ENCODE data around the gene PLAAT4. TPM values are rescaled to one million over a fixed set of nuclear protein-coding genes. Genes with fewer than 3 reads are reported as not detected.
"Not testable (repeated sequence)": the region's sequence is repeated elsewhere in the genome, so short reads cannot be mapped to it uniquely, and the experiment has no call there.

The PLAAT4 gene
- total and polyA plus RNA-seq, 5 donors, result 8.0 to 17.9 (median 13.7) TPM

DNA sequence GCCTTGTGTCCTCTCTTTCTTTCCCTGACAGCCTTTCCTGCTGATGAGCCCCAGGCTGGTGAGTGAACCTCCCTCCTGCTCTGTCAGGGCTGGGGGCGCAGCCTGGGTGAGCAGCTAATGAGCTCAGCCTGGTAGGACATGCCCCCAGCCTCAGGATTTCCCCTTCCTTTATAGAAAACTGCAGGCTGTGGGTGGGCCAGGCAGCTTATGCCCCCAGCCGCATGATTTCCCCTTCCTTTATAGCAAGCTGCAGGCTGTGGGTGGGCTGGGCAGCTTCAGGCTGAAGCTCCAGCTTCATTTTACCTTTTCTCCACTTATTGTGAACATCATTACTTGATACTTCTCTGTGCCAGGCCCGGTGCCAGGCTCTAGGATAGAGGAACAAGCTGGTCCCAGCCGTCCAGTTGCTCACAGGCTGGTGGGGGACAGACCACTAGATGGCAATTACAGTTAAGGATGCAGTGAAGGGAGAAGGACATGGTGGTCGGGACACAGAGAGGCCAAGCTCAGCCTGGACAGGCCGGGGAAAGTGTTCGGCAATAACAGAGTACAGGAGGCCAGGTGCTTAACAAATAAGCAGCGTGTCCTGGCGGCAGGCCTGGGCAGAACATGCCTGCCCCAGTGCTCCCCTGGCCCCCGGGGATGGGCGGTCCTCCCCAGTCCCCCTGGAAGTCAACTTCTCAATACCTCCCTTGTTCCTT lies 25.4 kb upstream of the PLAAT4 start:
- 84% methylated on average over 11 of the region's 11 CpGs for WGBS
- intact Hi-C loops (cut with DNase I), result no loop called here
- no peak overlapping the region for H3K27ac ChIP-seq (ENCODE audit: low read length)
- H3K4me1 ChIP-seq (ENCODE audit: control insufficient read depth, insufficient read depth, low read length), result no peaks in the 10 kb centered on the region
- ATAC-seq (no peak), DNase-seq (peak in 2 of 3 donors; percentile 30 to 49)
- H3K9me3 ChIP-seq (ENCODE audit: control insufficient read depth, low read length), result no peaks in the 10 kb centered on the region
- no peak overlapping the region for H3K4me3 ChIP-seq (ENCODE audit: low read length)
- H3K27me3 ChIP-seq (ENCODE audit: control insufficient read depth, insufficient read depth), result no peaks in the 10 kb centered on the region

DNA sequence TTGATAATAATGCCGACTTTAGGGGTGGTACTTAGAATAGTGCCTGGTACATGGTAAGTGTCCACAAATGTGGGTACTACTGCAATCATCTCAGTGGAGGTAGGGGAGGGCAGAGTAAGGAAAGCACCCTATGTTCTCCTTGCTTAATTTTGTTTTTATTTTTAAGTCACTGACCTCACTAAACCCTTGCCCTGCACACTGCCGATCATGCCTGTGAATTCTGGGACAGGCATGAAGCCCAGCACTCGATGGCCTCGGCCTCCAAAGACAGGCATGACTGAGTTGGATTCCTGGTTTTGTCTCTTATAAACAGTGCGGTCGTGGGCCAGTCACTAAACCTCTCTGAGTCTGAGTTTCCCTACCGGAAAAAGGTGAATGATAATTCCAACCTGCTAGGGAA lies 23.8 kb upstream of the PLAAT4 start:
- intact Hi-C loops (cut with DNase I), result no loop called here
- no peaks in the 10 kb centered on the region for H3K9me3 ChIP-seq (ENCODE audit: control insufficient read depth, low read length)
- ATAC-seq, result no peak
- no peaks in the 10 kb centered on the region for H3K4me1 ChIP-seq (ENCODE audit: control insufficient read depth, insufficient read depth, low read length)
- WGBS, result 89% methylated on average over 7 of the region's 7 CpGs
- DNase-seq, result peak in 1 of 3 donors; percentile 35
- no peak overlapping the region for H3K4me3 ChIP-seq (ENCODE audit: low read length)
- no peaks in the 10 kb centered on the region for H3K27me3 ChIP-seq (ENCODE audit: control insufficient read depth, insufficient read depth)
- H3K27ac ChIP-seq (ENCODE audit: low read length), result no peak overlapping the region

DNA sequence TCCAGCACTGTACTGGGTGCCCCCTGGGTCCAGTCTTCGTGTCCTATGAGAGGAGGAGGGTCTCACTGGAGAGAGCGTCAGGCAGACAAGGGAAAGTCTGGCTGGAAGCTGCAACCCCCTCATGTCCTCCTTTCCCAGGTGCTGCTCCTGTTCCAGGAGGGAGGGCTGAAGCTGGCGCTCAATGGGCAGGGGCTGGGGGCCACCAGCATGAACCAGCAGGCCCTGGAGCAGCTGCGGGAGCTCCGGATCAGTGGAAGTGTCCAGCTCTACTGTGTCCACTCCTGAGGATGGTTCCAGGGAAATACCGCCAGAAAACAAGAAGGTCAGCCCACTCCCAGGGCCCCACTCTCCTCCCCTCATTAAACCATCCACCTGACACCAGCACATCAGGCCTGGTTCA lies 20.5 kb upstream of the PLAAT4 start:
- no peaks in the 10 kb centered on the region for H3K4me1 ChIP-seq (ENCODE audit: control insufficient read depth, insufficient read depth, low read length)
- intact Hi-C loops (cut with DNase I), result no loop called here
- H3K4me3 ChIP-seq (ENCODE audit: low read length), result no peak overlapping the region
- no peak for ATAC-seq
- H3K27me3 ChIP-seq (ENCODE audit: control insufficient read depth, insufficient read depth), result no peaks in the 10 kb centered on the region
- DNase-seq, result peak in 1 of 3 donors; percentile 33
- 96% methylated on average over 6 of the region's 6 CpGs for WGBS
- H3K27ac ChIP-seq (ENCODE audit: low read length), result no peak overlapping the region
- H3K9me3 ChIP-seq (ENCODE audit: control insufficient read depth, low read length), result no peaks in the 10 kb centered on the region

DNA sequence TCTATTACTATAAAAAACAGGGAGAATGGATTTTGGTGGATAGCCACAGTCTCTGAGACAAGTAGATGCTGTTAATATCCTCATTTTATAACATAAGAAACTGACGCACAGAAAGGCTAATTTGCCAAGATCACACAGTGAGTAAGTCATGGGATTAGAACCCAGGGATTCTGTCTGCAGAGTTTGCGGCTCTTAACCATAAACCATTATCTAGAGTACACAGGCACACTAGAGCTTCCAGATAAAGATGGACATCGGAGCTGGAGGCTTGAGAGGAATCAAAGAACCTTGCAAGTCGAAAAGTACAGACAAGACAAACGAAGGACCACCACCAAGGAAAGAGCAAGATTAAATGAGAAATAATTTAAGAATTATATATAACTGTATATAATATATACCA lies 19.5 kb upstream of the PLAAT4 start:
- H3K4me1 ChIP-seq (ENCODE audit: control insufficient read depth, insufficient read depth, low read length), result no peaks in the 10 kb centered on the region
- WGBS, result 93% methylated on average over 5 of the region's 5 CpGs
- H3K4me3 ChIP-seq (ENCODE audit: low read length), result no peak overlapping the region
- no peak for ATAC-seq
- intact Hi-C loops (cut with DNase I), result no loop called here
- no peak overlapping the region for H3K27ac ChIP-seq (ENCODE audit: low read length)
- no peak for DNase-seq
- no peaks in the 10 kb centered on the region for H3K27me3 ChIP-seq (ENCODE audit: control insufficient read depth, insufficient read depth)
- H3K9me3 ChIP-seq (ENCODE audit: control insufficient read depth, low read length), result no peaks in the 10 kb centered on the region

DNA sequence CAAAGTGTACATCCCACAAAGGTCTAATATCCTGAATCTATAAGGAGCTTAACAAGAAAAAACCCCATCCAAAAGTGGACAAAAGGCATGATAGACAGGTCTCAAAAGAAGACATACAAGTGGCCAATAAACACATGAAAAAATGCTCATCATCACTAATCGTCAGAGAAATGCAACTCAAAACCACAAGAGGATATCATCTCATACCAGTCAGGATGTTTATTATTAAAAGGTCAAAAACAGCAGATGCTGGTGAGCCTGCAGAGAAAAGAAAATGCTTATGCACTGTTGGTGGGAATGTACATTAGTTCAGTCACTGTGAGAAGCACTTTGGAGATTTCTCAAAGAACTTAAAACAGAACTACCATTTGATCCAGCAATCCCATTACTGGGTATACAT lies 18.1 kb upstream of the PLAAT4 start:
- intact Hi-C loops (cut with DNase I), result no loop called here
- DNase-seq, result no peak
- Histone ChIP-seq H3K27me3 (ENCODE audit: control insufficient read depth, insufficient read depth) (no peaks in the 10 kb centered on the region), H3K9me3 (ENCODE audit: control insufficient read depth, low read length) (no peaks in the 10 kb centered on the region), H3K4me1 (ENCODE audit: control insufficient read depth, insufficient read depth, low read length) (no peaks in the 10 kb centered on the region), H3K4me3 (ENCODE audit: low read length) (no peak overlapping the region), H3K27ac (ENCODE audit: low read length) (no peak overlapping the region)
- whole genome bisulfite sequencing, result 30% methylated on average over 1 of the region's 1 CpG
- ATAC-seq, result no peak

DNA sequence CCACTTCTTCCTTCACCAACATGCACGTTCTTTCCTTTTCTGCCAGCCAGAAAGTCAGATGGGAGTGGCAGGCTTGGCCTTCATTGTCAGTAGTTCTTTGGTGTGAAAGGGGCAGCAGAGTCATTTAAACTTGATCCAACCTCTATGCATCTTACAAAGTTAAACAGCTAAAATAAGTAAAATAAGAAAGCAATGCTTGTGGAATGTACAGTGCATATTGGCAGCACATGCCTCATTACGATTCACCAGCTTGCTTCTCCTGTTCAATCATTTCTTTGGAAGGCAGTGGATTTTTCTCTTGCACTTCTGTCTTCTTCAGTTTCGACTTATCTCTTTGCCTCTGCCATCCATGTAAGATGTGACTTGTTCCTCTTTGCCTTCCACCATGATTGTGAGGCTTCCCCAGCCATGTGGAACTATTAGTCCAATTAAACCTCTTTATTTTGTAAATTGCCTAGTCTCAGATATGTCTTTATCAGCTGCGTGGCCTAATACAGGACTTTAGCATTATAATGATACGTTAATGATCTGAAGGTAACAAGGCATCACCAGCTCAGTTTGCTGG lies 15.9 kb upstream of the PLAAT4 start:
- WGBS, result 82% methylated on average over 5 of the region's 5 CpGs
- Histone ChIP-seq H3K4me3 (ENCODE audit: low read length) (no peak overlapping the region), H3K27me3 (ENCODE audit: control insufficient read depth, insufficient read depth) (no peaks in the 10 kb centered on the region), H3K27ac (ENCODE audit: low read length) (no peak overlapping the region), H3K9me3 (ENCODE audit: control insufficient read depth, low read length) (no peaks in the 10 kb centered on the region), H3K4me1 (ENCODE audit: control insufficient read depth, insufficient read depth, low read length) (no peaks in the 10 kb centered on the region)
- ATAC-seq (no peak), DNase-seq (no peak)
- intact Hi-C loops (cut with DNase I), result no loop called here

DNA sequence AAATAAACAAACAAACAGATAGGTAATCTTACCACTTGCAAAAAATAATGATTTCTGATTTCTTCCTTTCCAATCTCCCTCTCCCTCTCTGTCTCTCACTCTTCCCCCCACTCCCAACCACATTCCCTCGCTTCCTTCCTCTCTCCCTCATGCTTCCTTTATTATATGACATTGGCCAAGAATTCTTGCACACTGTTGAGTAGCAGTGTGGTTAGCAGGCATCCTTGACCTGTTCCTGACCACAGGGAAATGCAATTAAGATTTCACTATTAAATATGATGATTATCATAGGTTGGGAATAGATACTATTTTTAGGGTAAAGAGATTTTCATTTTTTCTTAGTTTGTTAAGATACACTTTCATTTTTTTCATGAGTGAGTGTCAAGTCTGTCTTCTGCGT lies 14.7 kb upstream of the PLAAT4 start:
- WGBS, result 72% methylated on average over 2 of the region's 2 CpGs
- DNase-seq (no peak), ATAC-seq (no peak)
- intact Hi-C loops (cut with DNase I), result no loop called here
- H3K27me3 ChIP-seq (ENCODE audit: control insufficient read depth, insufficient read depth), result no peaks in the 10 kb centered on the region
- H3K4me1 ChIP-seq (ENCODE audit: control insufficient read depth, insufficient read depth, low read length), result no peaks in the 10 kb centered on the region
- H3K4me3 ChIP-seq (ENCODE audit: low read length), result no peak overlapping the region
- H3K27ac ChIP-seq (ENCODE audit: low read length), result no peak overlapping the region
- no peaks in the 10 kb centered on the region for H3K9me3 ChIP-seq (ENCODE audit: control insufficient read depth, low read length)

DNA sequence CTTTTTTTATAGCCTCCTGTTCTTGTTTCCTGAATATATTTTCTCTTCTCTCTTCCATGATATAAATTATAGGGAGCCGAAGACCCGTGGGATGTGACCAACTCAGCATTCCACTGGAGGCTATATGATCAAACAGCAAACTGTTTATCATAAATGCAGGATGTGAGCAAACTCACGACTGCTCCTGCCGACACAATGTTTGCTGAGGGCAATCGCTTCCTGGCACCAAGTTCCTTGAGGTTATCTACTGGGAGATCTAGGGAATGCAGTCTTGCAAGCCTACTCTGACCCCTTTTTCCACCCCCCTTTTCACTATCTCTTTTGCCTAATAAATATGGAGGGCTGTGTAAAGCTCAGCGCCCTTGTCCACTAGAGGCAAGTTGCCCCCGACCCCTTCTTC lies 13.5 kb upstream of the PLAAT4 start:
- H3K9me3 ChIP-seq (ENCODE audit: control insufficient read depth, low read length), result no peaks in the 10 kb centered on the region
- no peak overlapping the region for H3K4me3 ChIP-seq (ENCODE audit: low read length)
- intact Hi-C loops (cut with DNase I), result no loop called here
- ATAC-seq (no peak), DNase-seq (no peak)
- 76% methylated on average over 7 of the region's 7 CpGs for WGBS
- H3K27me3 ChIP-seq (ENCODE audit: control insufficient read depth, insufficient read depth), result no peaks in the 10 kb centered on the region
- H3K27ac ChIP-seq (ENCODE audit: low read length), result no peak overlapping the region
- H3K4me1 ChIP-seq (ENCODE audit: control insufficient read depth, insufficient read depth, low read length), result no peaks in the 10 kb centered on the region

DNA sequence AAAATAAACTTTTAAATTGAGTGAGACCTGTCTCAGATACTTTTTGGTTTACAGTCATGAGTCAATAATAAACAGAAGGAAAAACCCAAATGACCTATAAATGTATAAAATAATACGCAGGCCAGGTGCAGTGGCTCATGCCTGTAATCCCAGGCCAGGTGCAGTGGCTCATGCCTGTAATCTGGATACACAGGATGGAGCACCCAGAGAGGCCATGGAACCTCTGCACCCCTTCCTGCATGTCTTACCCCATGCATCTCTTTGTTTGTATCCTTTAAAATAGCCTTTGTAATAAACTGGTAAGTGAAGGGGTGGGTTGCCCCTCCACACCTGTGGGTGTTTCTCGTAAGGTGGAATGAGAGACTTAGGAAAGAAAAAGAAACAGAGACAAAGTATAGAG lies 8.9 kb upstream of the PLAAT4 start:
- ATAC-seq, result no peak
- Histone ChIP-seq H3K9me3 (ENCODE audit: control insufficient read depth, low read length) (no peaks in the 10 kb centered on the region), H3K27ac (ENCODE audit: low read length) (no peak overlapping the region), H3K4me1 (ENCODE audit: control insufficient read depth, insufficient read depth, low read length) (no peaks in the 10 kb centered on the region), H3K27me3 (ENCODE audit: control insufficient read depth, insufficient read depth) (no peaks in the 10 kb centered on the region), H3K4me3 (ENCODE audit: low read length) (no peak overlapping the region)
- DNase-seq, result no peak
- WGBS, result 75% methylated on average over 2 of the region's 2 CpGs
- intact Hi-C loops (cut with DNase I), result no loop called here

DNA sequence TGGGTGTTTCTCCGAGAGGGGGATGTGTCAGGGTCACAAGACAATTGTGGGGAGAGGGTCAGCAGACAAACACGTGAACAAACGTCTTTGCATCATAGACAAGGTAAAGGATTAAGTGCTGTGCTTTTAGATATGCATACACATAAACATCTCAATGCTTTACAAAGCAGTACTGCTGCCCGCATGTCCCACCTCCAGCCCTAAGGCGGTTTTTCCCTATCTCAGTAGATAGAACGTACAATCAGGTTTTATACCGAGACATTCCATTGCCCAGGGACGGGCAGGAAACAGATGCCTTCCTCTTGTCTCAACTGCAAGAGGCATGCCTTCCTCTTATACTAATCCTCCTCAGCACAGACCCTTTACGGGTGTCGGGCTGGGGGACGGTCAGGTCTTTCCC lies 8.5 kb upstream of the PLAAT4 start:
- H3K4me3 ChIP-seq (ENCODE audit: low read length); intact Hi-C loops (cut with DNase I); H3K27ac ChIP-seq (ENCODE audit: low read length); ATAC-seq; H3K9me3 ChIP-seq (ENCODE audit: control insufficient read depth, low read length); H3K27me3 ChIP-seq (ENCODE audit: control insufficient read depth, insufficient read depth); DNase-seq; H3K4me1 ChIP-seq (ENCODE audit: control insufficient read depth, insufficient read depth, low read length): not testable (repeated sequence)
- 13% methylated on average over 8 of the region's 11 CpGs for whole genome bisulfite sequencing

DNA sequence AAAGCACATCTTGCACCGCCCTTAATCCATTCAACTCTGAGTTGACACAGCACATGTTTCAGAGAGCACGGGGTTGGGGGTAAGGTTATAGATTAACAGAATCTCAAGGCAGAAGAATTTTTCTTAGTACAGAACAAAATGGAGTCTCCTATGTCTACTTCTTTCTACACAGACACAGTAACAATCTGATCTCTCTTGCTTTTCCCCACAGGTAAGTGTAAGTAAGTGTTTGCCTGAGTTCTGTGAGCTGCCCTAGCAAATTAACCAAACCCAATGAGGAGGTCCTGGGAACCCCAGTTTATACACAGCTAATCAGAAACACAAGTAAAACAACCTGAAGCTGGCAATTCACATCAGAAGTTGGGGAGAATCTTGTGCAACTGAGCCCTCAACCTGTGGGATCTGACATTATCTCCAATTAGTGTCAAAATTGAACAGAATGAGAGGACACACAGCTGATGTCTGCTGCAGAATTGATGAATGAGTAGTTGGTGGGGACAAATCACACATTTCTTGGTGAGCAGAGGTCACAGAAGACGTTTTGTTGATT lies 7.8 kb upstream of the PLAAT4 start:
- DNase-seq; H3K27me3 ChIP-seq (ENCODE audit: control insufficient read depth, insufficient read depth); H3K9me3 ChIP-seq (ENCODE audit: control insufficient read depth, low read length); H3K27ac ChIP-seq (ENCODE audit: low read length); ATAC-seq; H3K4me3 ChIP-seq (ENCODE audit: low read length); intact Hi-C loops (cut with DNase I); H3K4me1 ChIP-seq (ENCODE audit: control insufficient read depth, insufficient read depth, low read length): not testable (repeated sequence)
- WGBS, result 73% methylated on average over 1 of the region's 3 CpGs
